Smooth muscle cell (in vitro differentiated cells): Measurements from ENCODE around the gene FBN2. TPM values are rescaled to one million over a fixed set of nuclear protein-coding genes. Genes with fewer than 3 reads are reported as not detected.
"Not testable (repeated sequence)": the region's sequence is repeated elsewhere in the genome, so short reads cannot be mapped to it uniquely, and the experiment has no call there.

Experiments
- DNase-seq: peaks from one replicate; lab custom pipeline; 2025; ENCODE audit not compliant: unreplicated experiment; lab: John Stamatoyannopoulos, UW
- H2AFZ ChIP-seq: fragments of 200-600 bp; sonication (generic); 2 replicates; pipeline ENCODE4 v1.6.0; 2016; ENCODE audit warnings: antibody characterized with exemption, low read depth, mild to moderate bottlenecking
- H3F3A ChIP-seq: fragments of 200-600 bp; sonication (generic); 2 replicates; pipeline ENCODE4 v1.6.0; 2017; ENCODE audit warnings: antibody characterized with exemption, low read depth
- H3K27ac ChIP-seq: fragments of 200-600 bp; sonication (generic); 2 replicates; pipeline ENCODE4 v1.5.1; 2016; ENCODE audit warnings: low read depth, mild to moderate bottlenecking
- H3K27me3 ChIP-seq: fragments of 200-600 bp; sonication (generic); 2 replicates; pipeline ENCODE4 v1.6.1; 2016; ENCODE audit warnings: low read depth, mild to moderate bottlenecking
- H3K36me3 ChIP-seq: fragments of 200-600 bp; sonication (generic); 2 replicates; pipeline ENCODE4 v1.5.1; 2016; ENCODE audit warnings: low read depth
- H3K4me1 ChIP-seq: fragments of 200-600 bp; sonication (generic); 2 replicates; pipeline ENCODE4 v1.5.1; 2016; ENCODE audit warnings: low read depth
- H3K4me2 ChIP-seq: fragments of 200-600 bp; sonication (generic); 2 replicates; pipeline ENCODE4 v1.6.0; 2016; ENCODE audit warnings: mild to moderate bottlenecking
- H3K4me3 ChIP-seq: fragments of 200-600 bp; sonication (generic); 2 replicates; pipeline ENCODE4 v1.5.1; 2016; ENCODE audit warnings: mild to moderate bottlenecking
- H3K79me2 ChIP-seq: fragments of 200-600 bp; sonication (generic); 2 replicates; pipeline ENCODE4 v1.6.0; 2016; ENCODE audit warnings: low read depth, mild to moderate bottlenecking
- H3K9ac ChIP-seq: fragments of 200-600 bp; sonication (generic); 2 replicates; pipeline ENCODE4 v1.6.0; 2016; ENCODE audit warnings: low read depth
- H3K9me3 ChIP-seq: fragments of 200-600 bp; sonication (generic); replicated peaks from 2 replicates; pipeline ENCODE4 v1.5.1; 2016; ENCODE audit warnings: low read depth
- H4K20me1 ChIP-seq: fragments of 200-600 bp; sonication (generic); 2 replicates; pipeline ENCODE4 v1.6.0; 2016; ENCODE audit warnings: low read depth
- WGBS: methylation state at CpG from one replicate; pipeline ENCODE4 v1.1.7; 2016; ENCODE audit warnings: low lambda C conversion rate; 5-methylcytosine and 5-hydroxymethylcytosine counted together
- polyA plus RNA-seq: library from polyadenylated mRNA; unstranded; fragments of >200 nt; fragmentation: Nextera tagmentation; extraction: Ambion mirVana; gene quantifications from 2 replicates; pipeline ENCODE4 v1.2.1, GENCODE V29; 2016
- total RNA-seq: library from RNA; depleted of rRNA; stranded (reverse); fragments of >200 nt; gene quantifications from 2 replicates; pipeline ENCODE4 v1.2.3, GENCODE V29; 2014
- TF ChIP-seq, protein P1 (sequence below): fragments of 200-600 bp; sonication (generic); IDR thresholded peaks from 2 replicates; pipeline ENCODE4 v1.5.1; 2017; ENCODE audit warnings: borderline replicate concordance, mild to moderate bottlenecking, antibody characterized with exemption; ENCODE audit not compliant: insufficient read depth, poor library complexity, severe bottlenecking

FBN2 gene
- total and polyA plus RNA-seq, 2 experiments from 2014 or later, result 17.2 to 25.9 TPM

DNA sequence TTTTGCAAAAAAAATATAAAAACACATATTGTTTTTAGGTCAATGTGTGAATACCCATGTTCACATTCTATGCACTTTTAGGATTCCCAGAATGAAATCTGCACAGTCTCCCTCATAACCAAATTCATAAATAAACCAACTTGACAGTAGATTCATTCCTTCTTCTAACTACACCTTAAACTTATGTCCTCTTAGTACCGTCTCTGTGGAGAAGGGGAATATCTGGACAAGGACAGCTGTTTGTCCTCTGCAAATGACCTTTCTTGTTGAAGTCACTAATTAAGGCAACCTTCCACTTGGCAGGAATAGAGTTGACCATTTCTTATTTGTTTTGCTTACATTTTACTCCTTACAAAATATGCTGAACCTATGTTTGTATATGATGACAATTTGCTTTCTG is 71.1 kb downstream of the FBN2 start:
- no peak for DNase-seq
- H3K4me1 ChIP-seq, result peaks cover 5% of the 10 kb centered on the region
- H3K79me2 ChIP-seq, result no peaks in the 10 kb centered on the region
- no peaks in the 10 kb centered on the region for H3K9me3 ChIP-seq
- no peaks in the 10 kb centered on the region for H3K36me3 ChIP-seq
- H3F3A ChIP-seq, result no peaks in the 10 kb centered on the region
- no peak overlapping the region for H3K9ac ChIP-seq
- 97% methylated on average over 1 of the region's 1 CpG for WGBS
- H3K4me2 ChIP-seq, result no peak overlapping the region
- H3K27me3 ChIP-seq, result no peaks in the 10 kb centered on the region
- TF ChIP-seq, protein P1, sequence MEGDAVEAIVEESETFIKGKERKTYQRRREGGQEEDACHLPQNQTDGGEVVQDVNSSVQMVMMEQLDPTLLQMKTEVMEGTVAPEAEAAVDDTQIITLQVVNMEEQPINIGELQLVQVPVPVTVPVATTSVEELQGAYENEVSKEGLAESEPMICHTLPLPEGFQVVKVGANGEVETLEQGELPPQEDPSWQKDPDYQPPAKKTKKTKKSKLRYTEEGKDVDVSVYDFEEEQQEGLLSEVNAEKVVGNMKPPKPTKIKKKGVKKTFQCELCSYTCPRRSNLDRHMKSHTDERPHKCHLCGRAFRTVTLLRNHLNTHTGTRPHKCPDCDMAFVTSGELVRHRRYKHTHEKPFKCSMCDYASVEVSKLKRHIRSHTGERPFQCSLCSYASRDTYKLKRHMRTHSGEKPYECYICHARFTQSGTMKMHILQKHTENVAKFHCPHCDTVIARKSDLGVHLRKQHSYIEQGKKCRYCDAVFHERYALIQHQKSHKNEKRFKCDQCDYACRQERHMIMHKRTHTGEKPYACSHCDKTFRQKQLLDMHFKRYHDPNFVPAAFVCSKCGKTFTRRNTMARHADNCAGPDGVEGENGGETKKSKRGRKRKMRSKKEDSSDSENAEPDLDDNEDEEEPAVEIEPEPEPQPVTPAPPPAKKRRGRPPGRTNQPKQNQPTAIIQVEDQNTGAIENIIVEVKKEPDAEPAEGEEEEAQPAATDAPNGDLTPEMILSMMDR, result no peak
- no peaks in the 10 kb centered on the region for H4K20me1 ChIP-seq
- no peak overlapping the region for H3K27ac ChIP-seq
- H2AFZ ChIP-seq, result no peak overlapping the region
- no peak overlapping the region for H3K4me3 ChIP-seq

DNA sequence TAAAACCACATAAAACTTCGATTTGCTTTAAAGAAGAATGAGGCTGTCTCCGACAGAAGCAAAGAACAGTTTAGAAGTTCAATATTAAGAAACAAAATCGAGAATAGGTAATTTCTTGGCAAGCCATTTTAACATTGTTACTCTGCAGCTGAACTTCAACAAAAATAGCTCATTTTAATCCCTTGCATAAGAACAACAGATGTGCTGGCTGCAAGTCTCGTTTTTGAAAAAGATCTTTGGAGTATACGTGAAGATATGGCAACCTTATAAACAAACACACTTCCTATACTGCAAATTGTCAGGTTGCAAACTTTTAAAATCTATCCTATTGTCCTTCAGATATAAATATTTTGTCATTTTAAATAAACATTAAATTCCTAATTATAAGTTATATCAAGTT is 71.5 kb downstream of the FBN2 start:
- WGBS, result 71% methylated on average over 5 of the region's 5 CpGs
- peaks cover 5% of the 10 kb centered on the region for H3K4me1 ChIP-seq
- no peak overlapping the region for H3K4me3 ChIP-seq
- H3K27me3 ChIP-seq, result no peaks in the 10 kb centered on the region
- H2AFZ ChIP-seq, result no peak overlapping the region
- H4K20me1 ChIP-seq, result no peaks in the 10 kb centered on the region
- TF ChIP-seq, protein P1, result no peak
- H3K79me2 ChIP-seq, result no peaks in the 10 kb centered on the region
- no peaks in the 10 kb centered on the region for H3F3A ChIP-seq
- no peaks in the 10 kb centered on the region for H3K36me3 ChIP-seq
- H3K9me3 ChIP-seq, result no peaks in the 10 kb centered on the region
- DNase-seq, result no peak
- no peak overlapping the region for H3K4me2 ChIP-seq
- H3K27ac ChIP-seq, result no peak overlapping the region
- H3K9ac ChIP-seq, result no peak overlapping the region

DNA sequence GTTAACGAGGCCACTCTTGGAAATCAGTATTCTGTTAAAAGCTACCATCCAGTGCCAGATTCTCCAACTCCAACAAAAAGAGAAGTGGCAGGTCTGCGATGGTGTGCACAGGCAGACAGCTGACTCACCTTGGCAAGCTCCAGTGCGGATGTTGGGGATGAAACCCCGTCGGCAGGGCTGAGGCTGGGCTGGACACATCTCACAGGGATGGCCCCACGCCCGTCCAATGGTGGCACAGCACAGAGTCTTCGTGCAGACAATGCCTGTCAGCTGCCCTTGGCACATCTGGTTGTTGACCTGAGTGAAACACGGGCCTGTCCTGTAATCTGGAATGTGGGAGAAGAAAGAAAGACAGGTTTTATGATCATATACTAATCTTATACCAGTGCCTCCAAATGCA is 73.4 kb downstream of the FBN2 start:
- Histone ChIP-seq H3K9ac (no peak overlapping the region), H3K27ac (no peak overlapping the region), H3K36me3 (no peaks in the 10 kb centered on the region), H2AFZ (no peak overlapping the region), H4K20me1 (no peaks in the 10 kb centered on the region), H3K27me3 (no peaks in the 10 kb centered on the region), H3K4me2 (no peak overlapping the region), H3K4me1 (no peaks in the 10 kb centered on the region), H3K9me3 (no peaks in the 10 kb centered on the region), H3K4me3 (no peak overlapping the region), H3K79me2 (no peaks in the 10 kb centered on the region), H3F3A (no peaks in the 10 kb centered on the region)
- DNase-seq, result no peak
- 98% methylated on average over 9 of the region's 9 CpGs for WGBS
- TF ChIP-seq, protein P1, result no peak

DNA sequence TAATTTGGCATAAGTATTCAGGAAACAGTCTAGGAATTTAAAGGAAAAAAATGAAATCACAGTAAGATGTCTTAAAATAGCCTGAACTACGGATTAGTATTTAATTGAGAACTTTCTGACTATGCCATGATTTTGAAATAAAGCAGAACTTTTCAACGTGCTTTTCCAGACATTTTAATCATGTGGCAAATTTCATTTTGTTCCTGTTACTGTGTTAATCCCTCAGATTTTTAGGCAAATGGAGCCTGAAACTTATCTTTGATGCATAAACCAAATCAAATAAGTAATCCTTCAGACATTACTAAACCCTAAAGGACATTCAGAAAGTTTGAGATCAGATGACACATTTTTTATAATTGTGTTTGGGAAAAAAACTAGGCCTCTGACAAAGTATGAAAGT is 75.7 kb downstream of the FBN2 start:
- Histone ChIP-seq H3K4me2 (peak overlapping the region; percentile 23), H3K27ac (peak overlapping the region; percentile 30)

DNA sequence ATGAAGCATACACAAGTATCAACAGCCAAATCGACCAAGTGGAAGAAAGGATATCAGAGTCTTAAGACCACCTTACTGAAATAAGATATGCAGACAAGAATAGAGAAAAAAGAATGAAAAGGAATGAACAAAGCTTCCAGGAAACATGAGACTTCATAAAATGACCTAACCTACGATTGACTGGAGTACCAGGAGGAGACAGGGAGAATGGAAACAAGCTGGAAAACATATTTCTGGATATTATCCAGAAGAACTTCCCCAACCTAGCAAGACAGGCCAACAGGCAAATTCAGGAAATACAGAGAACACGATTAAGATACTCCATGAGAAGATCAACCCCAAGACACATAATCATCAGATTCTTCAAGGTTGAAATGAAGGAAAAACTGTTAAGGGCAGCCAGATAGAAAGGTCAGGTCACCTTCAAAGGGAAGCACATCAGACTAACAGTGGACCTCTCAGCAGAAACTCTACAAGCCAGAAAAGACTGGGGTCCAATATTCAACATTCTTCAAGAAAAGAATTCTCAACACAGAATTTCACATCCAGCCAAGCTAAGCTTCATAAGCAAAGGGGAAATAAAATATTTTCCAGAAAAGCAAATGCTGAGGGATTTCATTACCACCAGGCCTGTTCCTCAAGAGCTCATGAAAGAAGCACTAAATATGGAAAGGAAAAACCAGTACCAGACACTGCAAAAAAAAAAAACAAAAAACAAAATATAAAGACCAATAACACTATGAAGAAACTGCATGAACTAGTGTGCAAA is 80.7 kb downstream of the FBN2 start:
- H3F3A ChIP-seq, H3K9ac ChIP-seq, H3K27ac ChIP-seq, H2AFZ ChIP-seq, H3K79me2 ChIP-seq, H3K4me2 ChIP-seq, H3K4me3 ChIP-seq, H4K20me1 ChIP-seq, H3K9me3 ChIP-seq, DNase-seq, H3K27me3 ChIP-seq, H3K36me3 ChIP-seq, H3K4me1 ChIP-seq: not testable (repeated sequence)
- 94% methylated on average over 3 of the region's 3 CpGs for WGBS

More for the DNA sequence above, 75.7 kb downstream of the FBN2 start:
- Histone ChIP-seq H3K27me3 (no peaks in the 10 kb centered on the region), H3F3A (no peaks in the 10 kb centered on the region), H4K20me1 (no peaks in the 10 kb centered on the region), H2AFZ (no peak overlapping the region), H3K4me3 (no peak overlapping the region), H3K4me1 (no peaks in the 10 kb centered on the region), H3K79me2 (no peaks in the 10 kb centered on the region), H3K9ac (no peak overlapping the region), H3K9me3 (no peaks in the 10 kb centered on the region), H3K36me3 (no peaks in the 10 kb centered on the region)
- TF ChIP-seq, protein P1, result no peak
- DNase-seq, result no peak
- 31% methylated on average over 2 of the region's 2 CpGs for WGBS
